Vagina (tissue), 1 donor: ENCODE results near the gene GUCD1. TPM values are rescaled to one million over a fixed set of nuclear protein-coding genes. Genes with fewer than 3 reads are reported as not detected.

Experiments used
- total RNA-seq: library from RNA; depleted of rRNA; stranded (reverse); fragments of >200 nt; gene quantifications from one replicate; pipeline ENCODE4 v1.2.3, GENCODE V29; 2016

GUCD1 gene
- total RNA-seq, 1 donor from 2014 or later, result 81.8 TPM

Other genes with a start within 250 kb of the GUCD1 start
- gene ADORA2A, start 127.5 kb downstream of the GUCD1 start, total RNA-seq, result 5.2 TPM
- gene UPB1, start 59.8 kb downstream of the GUCD1 start, total RNA-seq, result not detected
- gene SNRPD3, start 861 bp upstream of the GUCD1 start, total RNA-seq, result 125 TPM
- 17.9 TPM for gene LRRC75B, start 37.9 kb upstream of the GUCD1 start, total RNA-seq
- 4.9 TPM for gene GGT1, start 48.1 kb upstream of the GUCD1 start, total RNA-seq
- gene PIWIL3, start 219.6 kb upstream of the GUCD1 start, total RNA-seq, result not detected